ENCODE data around the gene IFNLR1.

Gene IFNLR1

GRCh38 chr1:24126672-24127023 is 60.4 kb downstream of the IFNLR1 start:
- Histone ChIP-seq H3K4me1 (ENCODE audit: insufficient read depth, low read length) (no peaks in the 10 kb centered on the region), H3K36me3 (ENCODE audit: insufficient read depth, low read length) (no peaks in the 10 kb centered on the region), H3K27me3 (ENCODE audit: insufficient read depth, low read length) (no peaks in the 10 kb centered on the region), H2AFZ (ENCODE audit: low read depth, low read length) (no peak overlapping the region), H3K9me3 (ENCODE audit: low read length) (no peaks in the 10 kb centered on the region), H3K4me3 (ENCODE audit: low read length) (no peak overlapping the region)

- Histone ChIP-seq H2AFZ (ENCODE audit: low read depth, low read length) (no peak overlapping the region), H3K9me3 (ENCODE audit: low read length) (no peaks in the 10 kb centered on the region), H3K4me1 (ENCODE audit: insufficient read depth, low read length) (no peaks in the 10 kb centered on the region), H3K27me3 (ENCODE audit: insufficient read depth, low read length) (no peaks in the 10 kb centered on the region), H3K4me3 (ENCODE audit: low read length) (no peak overlapping the region), H3K36me3 (ENCODE audit: insufficient read depth, low read length) (no peaks in the 10 kb centered on the region)
These were observed 60.9 kb downstream of the IFNLR1 start for GRCh38 chr1:24126018-24126671.

GRCh38 chr1:24125456-24125855 is 61.6 kb downstream of the IFNLR1 start:
- Histone ChIP-seq H3K4me3 (ENCODE audit: low read length) (no peak overlapping the region), H3K27me3 (ENCODE audit: insufficient read depth, low read length) (no peaks in the 10 kb centered on the region), H3K9me3 (ENCODE audit: low read length) (no peaks in the 10 kb centered on the region), H2AFZ (ENCODE audit: low read depth, low read length) (no peak overlapping the region), H3K4me1 (ENCODE audit: insufficient read depth, low read length) (no peaks in the 10 kb centered on the region), H3K36me3 (ENCODE audit: insufficient read depth, low read length) (no peaks in the 10 kb centered on the region)

- Histone ChIP-seq H3K9me3 (ENCODE audit: low read length) (no peaks in the 10 kb centered on the region), H2AFZ (ENCODE audit: low read depth, low read length) (no peak overlapping the region), H3K4me1 (ENCODE audit: insufficient read depth, low read length) (no peaks in the 10 kb centered on the region), H3K4me3 (ENCODE audit: low read length) (no peak overlapping the region), H3K36me3 (ENCODE audit: insufficient read depth, low read length) (no peaks in the 10 kb centered on the region), H3K27me3 (ENCODE audit: insufficient read depth, low read length) (no peaks in the 10 kb centered on the region)
These were observed 62.1 kb downstream of the IFNLR1 start for GRCh38 chr1:24124980-24125379.

- no peaks in the 10 kb centered on the region for H3K27me3 ChIP-seq (ENCODE audit: insufficient read depth, low read length)
- H2AFZ ChIP-seq (ENCODE audit: low read depth, low read length): no peak overlapping the region
- H3K36me3 ChIP-seq (ENCODE audit: insufficient read depth, low read length): no peaks in the 10 kb centered on the region
- no peaks in the 10 kb centered on the region for H3K4me1 ChIP-seq (ENCODE audit: insufficient read depth, low read length)
- no peak overlapping the region for H3K4me3 ChIP-seq (ENCODE audit: low read length)
- no peaks in the 10 kb centered on the region for H3K9me3 ChIP-seq (ENCODE audit: low read length)
These were observed 63.5 kb downstream of the IFNLR1 start for GRCh38 chr1:24123611-24124010.

GRCh38 chr1:24122776-24123175 is 64.3 kb downstream of the IFNLR1 start:
- H2AFZ ChIP-seq (ENCODE audit: low read depth, low read length): no peak overlapping the region
- H3K4me1 ChIP-seq (ENCODE audit: insufficient read depth, low read length): no peaks in the 10 kb centered on the region

GRCh38 chr1:24121406-24121805 is 65.7 kb downstream of the IFNLR1 start:
- no peak overlapping the region for H3K4me3 ChIP-seq (ENCODE audit: low read length)
- H3K27me3 ChIP-seq (ENCODE audit: insufficient read depth, low read length): peaks cover 2% of the 10 kb centered on the region
- no peaks in the 10 kb centered on the region for H3K9me3 ChIP-seq (ENCODE audit: low read length)
- no peaks in the 10 kb centered on the region for H3K4me1 ChIP-seq (ENCODE audit: insufficient read depth, low read length)
- H2AFZ ChIP-seq (ENCODE audit: low read depth, low read length): no peak overlapping the region
- no peaks in the 10 kb centered on the region for H3K36me3 ChIP-seq (ENCODE audit: insufficient read depth, low read length)

More at GRCh38 chr1:24122776-24123175, 64.3 kb downstream of the IFNLR1 start:
- Histone ChIP-seq H3K9me3 (ENCODE audit: low read length) (no peaks in the 10 kb centered on the region), H3K27me3 (ENCODE audit: insufficient read depth, low read length) (no peaks in the 10 kb centered on the region), H3K4me3 (ENCODE audit: low read length) (no peak overlapping the region), H3K36me3 (ENCODE audit: insufficient read depth, low read length) (no peaks in the 10 kb centered on the region)

GRCh38 chr1:24120965-24121364 is 66.1 kb downstream of the IFNLR1 start:
- Histone ChIP-seq H3K9me3 (ENCODE audit: low read length) (no peaks in the 10 kb centered on the region), H3K4me3 (ENCODE audit: low read length) (no peak overlapping the region), H3K36me3 (ENCODE audit: insufficient read depth, low read length) (no peaks in the 10 kb centered on the region)

GRCh38 chr1:24119859-24120756 is 67.0 kb downstream of the IFNLR1 start:
- Histone ChIP-seq H2AFZ (ENCODE audit: low read depth, low read length) (no peak overlapping the region), H3K27me3 (ENCODE audit: insufficient read depth, low read length) (peaks cover 2% of the 10 kb centered on the region), H3K9me3 (ENCODE audit: low read length) (no peaks in the 10 kb centered on the region), H3K36me3 (ENCODE audit: insufficient read depth, low read length) (no peaks in the 10 kb centered on the region), H3K4me1 (ENCODE audit: insufficient read depth, low read length) (no peaks in the 10 kb centered on the region), H3K4me3 (ENCODE audit: low read length) (no peak overlapping the region)

More at GRCh38 chr1:24120965-24121364, 66.1 kb downstream of the IFNLR1 start:
- Histone ChIP-seq H3K27me3 (ENCODE audit: insufficient read depth, low read length) (peaks cover 2% of the 10 kb centered on the region), H3K4me1 (ENCODE audit: insufficient read depth, low read length) (no peaks in the 10 kb centered on the region), H2AFZ (ENCODE audit: low read depth, low read length) (no peak overlapping the region)

- Histone ChIP-seq H3K4me3 (ENCODE audit: low read length) (no peak overlapping the region), H3K36me3 (ENCODE audit: insufficient read depth, low read length) (no peaks in the 10 kb centered on the region)
These were observed 67.6 kb downstream of the IFNLR1 start for GRCh38 chr1:24119489-24119858.

GRCh38 chr1:24118410-24119242 is 68.5 kb downstream of the IFNLR1 start:
- Histone ChIP-seq H3K4me3 (ENCODE audit: low read length) (no peak overlapping the region), H3K36me3 (ENCODE audit: insufficient read depth, low read length) (no peaks in the 10 kb centered on the region)

More at GRCh38 chr1:24119489-24119858, 67.6 kb downstream of the IFNLR1 start:
- no peaks in the 10 kb centered on the region for H3K4me1 ChIP-seq (ENCODE audit: insufficient read depth, low read length)
- no peaks in the 10 kb centered on the region for H3K9me3 ChIP-seq (ENCODE audit: low read length)
- H2AFZ ChIP-seq (ENCODE audit: low read depth, low read length): no peak overlapping the region
- peaks cover 2% of the 10 kb centered on the region for H3K27me3 ChIP-seq (ENCODE audit: insufficient read depth, low read length)

GRCh38 chr1:24117722-24118409 is 69.2 kb downstream of the IFNLR1 start:
- Histone ChIP-seq H3K9me3 (ENCODE audit: low read length) (no peaks in the 10 kb centered on the region), H2AFZ (ENCODE audit: low read depth, low read length) (no peak overlapping the region), H3K4me1 (ENCODE audit: insufficient read depth, low read length) (no peaks in the 10 kb centered on the region), H3K27me3 (ENCODE audit: insufficient read depth, low read length) (peaks cover 6% of the 10 kb centered on the region), H3K36me3 (ENCODE audit: insufficient read depth, low read length) (no peaks in the 10 kb centered on the region), H3K4me3 (ENCODE audit: low read length) (no peak overlapping the region)

More at GRCh38 chr1:24118410-24119242, 68.5 kb downstream of the IFNLR1 start:
- H3K27me3 ChIP-seq (ENCODE audit: insufficient read depth, low read length): peaks cover 3% of the 10 kb centered on the region
- H2AFZ ChIP-seq (ENCODE audit: low read depth, low read length): no peak overlapping the region
- H3K4me1 ChIP-seq (ENCODE audit: insufficient read depth, low read length): no peaks in the 10 kb centered on the region
- no peaks in the 10 kb centered on the region for H3K9me3 ChIP-seq (ENCODE audit: low read length)

All from neuron (in vitro differentiated cells).